HUDEP-2 (cell line): ENCODE data around the gene FHIT.
A peak's percentile ranks its signal among the peaks of the same experiment; 100 is the strongest.

Experiments used
- DNase-seq, 76 experiments: peaks; one replicate each; lab custom pipeline; 2025; ENCODE audit not compliant: unreplicated experiment in 76 of 76; lab: John Stamatoyannopoulos, UW

FHIT gene

DNA sequence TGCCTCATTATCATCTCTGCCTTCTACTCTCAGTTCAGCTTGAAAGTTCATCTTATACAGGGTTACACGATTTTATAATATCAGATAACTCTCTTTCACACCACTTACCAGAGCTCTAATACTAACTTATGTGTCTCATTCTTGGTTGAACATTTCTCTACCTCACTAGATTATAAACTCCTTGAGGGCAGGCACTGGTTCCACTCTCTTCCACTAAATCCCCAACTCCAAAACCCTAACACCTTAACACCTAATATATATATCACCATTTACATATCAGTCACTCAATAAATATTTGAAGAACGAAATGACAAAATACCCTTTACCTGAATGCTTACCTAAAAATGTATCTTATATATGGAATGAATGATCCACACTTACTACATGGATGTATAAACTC, 977.2 kb downstream of the FHIT start:
- DNase-seq, result no peak

DNA sequence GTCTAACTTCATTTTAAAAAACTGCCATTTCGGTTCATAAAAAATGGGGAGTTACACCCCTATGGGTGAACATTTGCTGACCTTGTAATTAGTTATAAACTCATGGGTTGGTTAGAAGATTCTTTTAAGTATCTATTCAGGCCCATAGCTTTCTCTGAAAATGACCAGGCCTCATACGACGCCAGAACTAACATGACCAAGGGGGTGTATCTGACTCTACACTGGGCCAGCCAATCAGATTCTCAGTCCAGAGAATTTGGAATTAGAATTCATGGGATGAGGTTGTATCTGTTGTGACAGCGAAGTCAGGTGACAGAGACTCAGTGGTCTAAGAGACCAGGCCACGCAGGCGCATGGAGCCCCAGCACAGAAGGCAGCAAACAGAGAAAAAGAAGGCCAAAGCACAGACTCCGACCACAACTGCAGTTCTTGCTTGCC, 981.4 kb downstream of the FHIT start:
- DNase-seq, result no peak

DNA sequence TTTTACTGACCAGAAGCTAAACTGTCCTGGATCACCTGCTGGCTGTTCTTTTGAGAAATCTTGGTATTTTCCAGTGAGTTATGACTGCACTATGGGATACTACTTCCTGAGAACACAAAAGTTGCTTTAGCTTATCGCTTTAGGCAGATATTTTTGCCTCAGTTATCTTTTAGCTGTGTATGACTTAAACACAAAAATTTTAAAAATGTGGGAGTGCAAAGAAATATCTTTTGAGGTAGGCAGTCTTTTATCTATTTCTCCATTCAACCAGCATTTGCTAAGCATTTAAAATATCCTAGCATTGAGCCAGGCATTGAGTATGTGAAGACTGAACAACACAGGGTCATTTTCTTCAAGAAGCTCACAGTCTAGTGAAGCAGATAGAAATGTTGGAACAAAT, 981.9 kb downstream of the FHIT start:
- DNase-seq, result no peak

DNA sequence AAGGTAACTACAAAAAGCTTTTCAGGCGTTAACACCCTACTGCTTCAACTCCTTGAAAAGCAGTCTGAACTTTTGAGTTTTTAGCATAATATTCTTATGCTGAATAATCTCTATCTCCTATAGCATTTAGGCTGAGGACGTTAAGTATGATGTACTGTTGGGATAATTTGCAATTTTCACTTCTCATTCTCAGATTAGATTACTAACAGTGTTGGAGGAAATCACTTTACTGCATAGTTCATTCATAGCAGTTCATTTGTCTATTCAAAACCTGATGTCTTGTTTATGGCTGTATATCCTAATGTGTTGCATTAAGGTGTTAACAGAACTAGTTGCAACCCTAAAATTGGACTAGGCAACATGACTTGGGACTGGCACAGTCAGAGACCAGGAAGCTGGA, 983.1 kb downstream of the FHIT start:
- DNase-seq, result no peak

DNA sequence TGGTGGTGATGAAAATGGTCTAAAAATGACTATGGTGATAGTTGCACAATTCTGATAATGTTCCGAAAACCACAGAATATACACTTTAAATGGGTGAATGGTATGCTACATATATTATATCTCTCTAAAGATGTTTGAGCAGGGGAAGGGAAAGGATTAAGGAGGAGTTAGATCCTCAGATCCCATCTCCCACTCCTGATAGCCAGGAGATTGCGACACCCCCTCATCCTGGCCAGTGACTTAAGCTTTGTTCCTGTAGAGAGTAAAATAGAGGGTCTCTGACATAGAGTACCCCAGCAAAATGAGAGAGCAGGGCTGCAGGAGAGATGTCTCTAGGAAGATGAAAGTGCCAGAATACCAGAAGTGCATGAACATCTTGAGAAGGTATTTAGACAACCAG, 984.8 kb downstream of the FHIT start:
- DNase-seq, result no peak

DNA sequence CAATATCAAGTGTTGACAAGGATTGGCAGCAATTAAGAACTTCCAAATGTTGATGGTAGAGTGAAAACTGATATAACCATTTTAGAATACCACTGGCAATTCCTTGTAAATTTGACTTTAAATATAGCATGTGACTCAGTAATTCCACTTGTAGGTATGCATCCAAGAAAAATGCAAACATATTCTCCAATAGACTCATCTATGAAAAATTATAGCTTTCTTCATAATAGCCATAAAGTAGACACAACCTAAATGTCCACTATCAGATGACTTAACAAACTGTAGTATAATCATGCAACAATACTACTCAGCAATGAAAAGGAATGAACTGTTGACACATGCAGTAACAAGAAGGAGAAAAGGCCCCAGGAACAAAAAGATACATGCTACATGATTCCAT, 988.1 kb downstream of the FHIT start:
- no peak for DNase-seq

DNA sequence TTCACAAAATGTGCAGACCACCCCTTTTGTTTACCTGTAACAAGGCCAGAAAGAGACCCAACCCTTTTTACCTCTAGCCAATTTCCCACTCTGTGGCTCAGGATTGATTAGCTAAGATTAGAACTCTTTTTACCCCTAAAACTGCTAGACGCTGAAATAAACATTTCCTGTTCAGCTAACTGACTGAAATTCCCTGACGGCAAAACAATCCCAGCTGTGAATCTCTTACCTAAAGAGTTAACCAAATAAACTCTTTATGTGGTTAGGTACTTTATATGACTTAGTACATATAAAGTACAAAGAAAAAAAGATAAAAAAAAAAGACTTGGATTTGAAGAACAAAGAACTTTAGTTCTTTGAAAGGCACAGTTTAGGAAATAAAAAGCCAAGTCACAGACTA, 988.7 kb downstream of the FHIT start:
- DNase-seq, result no peak

DNA sequence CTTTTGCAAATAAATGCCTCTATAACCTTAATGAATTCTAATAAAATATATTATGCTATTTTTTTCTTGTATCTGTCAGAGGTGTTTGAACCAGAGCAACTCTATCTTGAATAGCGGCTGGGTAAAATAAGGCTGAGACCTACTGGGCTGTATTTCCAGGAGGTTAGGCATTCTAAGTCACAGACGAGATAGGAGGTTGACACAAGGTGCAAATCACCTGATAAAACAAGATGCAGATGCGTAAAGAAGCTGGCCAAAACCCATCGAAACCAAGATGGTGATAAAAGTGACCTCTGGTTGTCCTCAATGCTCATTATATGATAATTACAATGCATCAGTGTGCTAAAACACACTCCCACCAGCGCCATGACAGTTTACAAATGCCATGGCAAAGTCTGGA, 990.7 kb downstream of the FHIT start:
- no peak for DNase-seq

DNA sequence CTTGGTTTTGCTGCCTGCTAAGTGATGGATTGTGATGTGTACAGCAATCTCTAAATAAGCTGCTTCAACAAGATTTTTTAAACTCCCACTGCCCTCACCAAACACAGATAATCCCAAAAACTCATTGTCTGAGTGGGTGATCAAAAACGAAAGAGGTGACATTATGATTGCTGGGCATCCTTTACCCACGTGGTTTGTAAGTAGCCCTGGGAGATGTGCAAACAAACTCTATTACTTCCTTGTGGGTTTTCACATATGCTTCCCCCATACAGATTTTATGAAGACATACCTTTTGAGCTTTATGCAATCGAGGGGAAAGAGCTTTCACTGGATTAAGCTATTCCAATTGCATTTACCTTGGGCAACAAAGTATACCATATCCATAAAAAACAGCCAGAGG, 1000.4 kb downstream of the FHIT start:
- no peak for DNase-seq

DNA sequence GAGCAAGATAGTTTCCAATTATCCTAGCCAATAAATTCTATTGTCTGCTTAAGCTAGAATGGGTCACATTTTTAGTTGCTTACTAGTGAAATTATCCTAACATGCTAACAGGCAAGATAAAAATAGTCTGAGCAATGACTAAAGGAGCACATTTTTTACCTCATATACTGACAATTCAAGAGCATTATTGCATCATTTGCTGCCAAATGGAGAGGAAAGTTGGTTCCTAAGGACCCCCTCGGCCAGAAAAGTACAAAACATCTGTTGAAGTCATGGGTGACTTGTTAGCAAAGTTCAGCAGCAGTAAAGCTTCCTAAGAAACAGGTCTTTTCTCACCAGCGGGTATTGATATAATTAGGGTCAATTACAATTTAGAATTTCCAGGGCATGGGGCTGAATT, 1001.0 kb downstream of the FHIT start:
- DNase-seq, result no peak

DNA sequence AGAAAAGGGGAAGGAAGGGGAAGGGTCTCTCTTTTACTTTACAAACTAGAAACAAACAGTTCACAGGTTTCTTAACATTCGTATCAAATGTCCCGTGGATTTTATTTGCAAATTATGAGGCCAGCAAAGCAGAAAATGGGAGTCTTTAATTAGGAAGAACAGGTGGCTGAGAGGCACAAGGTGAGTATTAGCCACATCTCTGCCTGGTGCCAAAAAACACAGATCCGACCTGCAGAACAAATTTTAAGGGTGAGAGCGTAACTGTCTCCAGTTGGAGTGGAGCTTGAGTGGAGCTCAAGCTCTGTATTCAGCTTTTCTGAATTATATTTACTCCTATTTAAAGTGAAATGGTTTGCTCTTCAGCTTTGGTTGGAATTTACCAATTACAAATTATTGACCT, 1004.9 kb downstream of the FHIT start:
- no peak for DNase-seq

DNA sequence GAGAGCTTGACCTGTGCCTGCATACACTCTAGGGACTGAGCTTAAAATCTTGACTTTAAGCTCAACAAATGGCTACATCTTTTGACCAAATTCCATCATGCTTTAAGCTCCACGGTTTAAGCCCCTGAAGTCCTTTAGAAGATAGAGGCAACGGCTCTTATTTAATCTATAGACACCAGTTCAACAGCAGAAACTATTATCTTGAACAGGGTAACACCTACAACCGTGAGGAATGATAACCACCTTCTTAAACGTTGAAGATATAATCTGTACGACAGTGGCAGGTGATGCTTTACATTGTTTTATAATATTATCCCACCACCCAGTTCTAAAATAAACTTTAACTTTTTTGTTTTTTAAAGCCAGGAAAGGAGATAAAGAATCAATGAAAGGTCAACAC, 1007.8 kb downstream of the FHIT start:
- DNase-seq, result peak in 13 of 76 experiments; percentile 2 to 71 (median 20)

DNA sequence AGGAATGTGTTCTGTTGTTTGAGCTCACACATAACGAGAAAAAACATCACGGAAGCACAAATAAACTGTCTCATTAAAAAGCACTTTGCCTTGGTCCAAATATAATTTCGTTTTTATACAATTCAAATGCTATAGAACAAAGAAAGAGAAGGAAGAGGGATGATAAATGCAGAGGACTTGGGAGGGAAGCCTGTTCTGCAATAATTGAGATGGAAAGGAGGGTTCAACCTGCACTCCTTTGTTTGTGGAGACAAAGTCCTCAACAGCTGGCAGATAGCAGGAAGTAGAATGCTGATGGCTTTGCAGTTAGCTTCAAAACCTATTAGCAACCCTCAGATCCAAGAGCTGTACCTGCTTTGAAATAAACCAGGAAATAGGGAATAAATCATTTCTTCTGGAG, 1010.8 kb downstream of the FHIT start:
- no peak for DNase-seq

DNA sequence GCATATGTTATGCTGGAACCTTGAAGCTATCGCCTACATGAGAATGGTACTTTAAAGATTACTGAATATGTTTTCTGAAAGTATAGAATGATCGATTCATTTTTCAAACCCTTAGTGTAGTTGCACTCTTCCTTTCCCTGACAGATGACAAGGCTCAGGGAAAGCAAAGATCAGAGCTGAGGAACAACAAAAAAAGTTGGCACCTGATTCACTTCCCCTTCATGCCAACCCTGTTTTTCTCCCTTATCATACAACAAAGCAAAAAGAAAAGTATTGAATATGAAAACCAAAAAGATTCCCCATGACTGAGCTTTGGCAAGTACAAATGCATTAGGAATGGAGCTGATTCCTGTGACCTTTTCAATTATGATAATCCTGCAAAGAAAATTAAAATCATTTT, 1012.7 kb downstream of the FHIT start:
- no peak for DNase-seq

DNA sequence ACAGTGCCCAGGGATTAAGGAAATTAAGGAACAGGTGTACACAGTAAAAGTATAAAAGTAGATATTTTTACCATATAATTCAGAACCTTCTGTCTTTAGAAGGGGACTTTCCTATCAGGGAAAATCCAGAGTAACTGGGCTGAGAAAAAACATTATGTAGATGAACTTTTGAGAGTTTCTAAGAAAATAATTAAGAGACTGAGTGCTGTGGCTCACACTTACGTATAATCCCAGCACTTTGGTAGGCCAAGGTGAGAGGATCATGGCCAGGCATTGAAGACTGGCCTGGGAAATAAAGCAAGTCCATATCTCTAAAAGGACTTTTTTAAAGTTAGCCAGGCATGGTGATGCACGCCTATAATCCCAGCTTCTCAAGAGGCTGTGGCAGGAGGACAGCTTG, 1021.8 kb downstream of the FHIT start:
- DNase-seq, result no peak

DNA sequence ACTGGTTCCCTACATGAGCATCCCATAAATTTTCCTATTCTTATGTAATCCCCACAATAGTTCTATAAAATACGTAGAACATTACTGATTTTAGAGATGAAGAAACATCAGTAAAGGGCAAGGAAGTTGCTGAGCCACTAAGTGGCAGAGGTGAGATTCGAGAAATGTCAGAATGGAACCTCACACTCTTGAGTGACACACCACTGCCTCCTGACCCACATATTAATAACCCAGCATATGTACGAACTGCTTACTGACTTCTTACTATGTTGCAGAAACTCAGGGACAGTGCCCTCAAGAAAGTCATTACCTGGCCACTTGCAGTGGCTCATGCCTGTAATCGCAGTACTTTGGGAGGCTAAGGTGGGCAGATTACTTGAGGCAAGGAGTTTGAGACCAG, 1022.4 kb downstream of the FHIT start:
- no peak for DNase-seq

DNA sequence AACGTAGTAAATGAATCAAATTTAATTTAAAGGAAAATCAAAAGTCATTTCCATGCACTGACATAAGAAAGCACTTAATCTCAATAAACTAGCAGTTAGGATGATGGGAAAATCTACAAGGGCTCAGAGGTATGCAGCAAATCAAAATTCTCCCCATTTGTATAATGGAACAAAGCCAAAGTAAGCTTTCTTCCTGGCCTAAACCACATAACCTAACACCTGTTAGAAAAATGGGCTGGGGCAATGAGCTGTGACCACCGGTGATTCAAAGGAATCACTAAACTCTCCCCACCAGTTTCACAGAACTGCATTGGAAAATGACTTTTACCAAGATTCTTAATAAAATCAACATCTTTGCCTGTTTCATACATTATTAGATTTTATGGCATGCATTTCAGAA, 1024.3 kb downstream of the FHIT start:
- DNase-seq, result no peak

DNA sequence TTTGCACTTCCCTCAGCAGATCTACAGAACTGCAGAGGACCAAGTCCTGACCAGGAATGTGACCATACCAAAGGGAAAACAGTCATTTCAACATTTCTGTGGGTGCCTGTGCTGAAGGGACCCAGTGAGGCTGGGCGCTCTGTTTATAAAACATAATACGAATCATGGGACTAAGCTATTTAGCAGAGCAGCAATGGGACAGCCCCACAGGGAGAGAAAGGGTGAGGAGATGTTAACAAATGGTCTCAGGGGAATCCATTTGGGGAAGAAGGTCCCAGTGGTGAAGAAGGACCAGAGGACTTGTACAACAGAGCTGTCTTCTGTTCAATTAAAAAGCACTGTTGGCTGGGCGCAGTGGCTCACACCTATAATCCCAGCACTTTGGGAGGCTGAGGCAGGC, 1025.4 kb downstream of the FHIT start:
- no peak for DNase-seq

DNA sequence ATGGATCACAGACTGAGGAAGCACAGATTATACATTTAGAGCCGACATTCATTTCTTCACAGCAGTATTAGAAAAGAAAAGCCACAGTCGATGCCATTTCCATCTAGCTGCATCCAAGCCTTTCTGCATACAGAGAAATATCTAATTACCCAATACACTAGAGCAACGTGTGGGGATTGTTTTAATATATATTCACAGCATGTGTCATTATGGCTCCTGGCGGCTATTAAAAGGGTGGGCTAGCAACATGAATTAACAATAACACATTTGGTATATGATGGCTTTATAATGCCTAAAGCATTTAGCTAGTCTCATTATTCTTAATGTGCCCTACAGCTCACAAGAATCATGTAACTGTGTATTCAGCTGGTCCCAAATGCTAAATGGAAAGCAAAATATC, 1030.5 kb downstream of the FHIT start:
- DNase-seq, result no peak

DNA sequence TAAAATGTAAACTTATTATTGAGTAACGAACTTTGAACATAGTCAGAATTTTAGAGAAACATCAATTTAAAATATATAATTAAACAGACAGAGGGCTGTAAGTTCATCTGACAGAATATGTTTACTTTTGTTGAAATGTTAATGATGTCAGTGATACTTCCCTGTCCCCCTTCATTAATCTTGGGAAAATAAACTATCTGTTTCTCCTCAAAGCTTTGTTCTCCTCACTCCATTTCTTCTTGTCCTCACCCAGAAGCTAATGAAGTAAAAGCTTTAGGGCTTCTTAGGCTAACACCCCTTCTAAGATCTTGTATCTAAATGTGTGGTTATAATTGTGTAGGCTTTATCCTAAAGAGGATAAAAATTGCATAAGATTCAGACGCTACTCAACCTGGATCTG, 1031.8 kb downstream of the FHIT start:
- DNase-seq, result no peak

DNA sequence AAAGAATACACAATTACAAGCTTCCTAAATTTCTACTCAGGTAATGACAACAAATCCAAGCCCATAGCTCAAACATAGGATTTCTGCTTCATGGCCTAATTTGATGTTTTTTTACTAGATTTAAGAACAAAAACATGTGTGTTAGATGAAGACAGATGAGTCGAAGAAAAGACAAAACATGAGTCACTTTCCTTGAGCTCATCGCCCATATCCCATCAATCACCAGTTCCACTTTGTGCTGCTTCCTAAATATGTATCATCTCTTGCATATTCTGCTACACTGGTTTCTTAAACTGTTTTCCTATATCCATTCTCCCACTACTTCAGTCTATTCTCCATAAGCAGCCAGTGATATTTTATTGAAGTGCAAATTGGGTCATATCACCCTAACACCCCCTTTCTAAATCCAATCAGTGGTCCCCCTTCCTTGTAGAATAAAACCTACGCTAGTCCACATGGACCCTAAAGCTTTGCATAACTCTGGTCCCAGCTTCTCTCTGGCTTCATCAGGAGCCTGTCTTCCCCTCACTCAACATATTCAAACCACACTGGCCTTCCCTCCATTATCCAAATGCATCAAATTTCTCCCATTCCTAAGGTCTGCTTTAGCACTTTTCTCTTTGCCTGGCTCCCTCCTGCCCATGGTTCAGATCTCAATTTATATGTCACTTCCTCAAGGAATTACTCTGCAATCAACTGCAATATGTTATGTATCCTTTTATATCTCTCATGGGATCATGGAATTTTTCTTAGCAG, 1033.9 kb downstream of the FHIT start:
- DNase-seq, result no peak

DNA sequence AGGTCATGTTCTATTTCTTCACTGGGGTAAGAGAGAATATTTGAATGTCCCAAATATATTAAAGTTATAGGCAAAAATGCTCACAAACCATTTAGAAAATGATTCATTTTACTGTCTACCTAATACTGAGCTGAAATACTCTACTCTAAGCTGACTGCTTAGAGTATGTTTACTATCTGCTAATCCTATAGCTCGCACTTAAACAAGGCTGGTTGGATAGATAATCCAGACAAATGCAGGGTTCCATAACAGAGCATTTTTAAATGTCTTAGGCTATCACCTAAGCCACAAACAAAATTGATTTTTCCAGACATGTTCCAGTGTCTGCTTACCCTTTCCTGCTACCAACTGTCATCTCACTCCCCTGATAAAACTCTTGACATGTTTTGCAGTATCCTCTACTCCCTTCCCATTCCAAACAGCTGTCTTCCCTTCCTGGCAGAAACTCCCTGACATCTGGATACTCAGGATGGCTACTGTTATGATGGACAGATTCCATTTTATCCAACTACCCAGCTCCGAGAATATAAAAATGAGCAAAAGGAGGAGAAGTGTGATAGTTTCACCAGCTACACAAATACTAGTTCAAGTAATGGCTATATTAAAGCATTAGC, 1034.7 kb downstream of the FHIT start:
- no peak for DNase-seq

DNA sequence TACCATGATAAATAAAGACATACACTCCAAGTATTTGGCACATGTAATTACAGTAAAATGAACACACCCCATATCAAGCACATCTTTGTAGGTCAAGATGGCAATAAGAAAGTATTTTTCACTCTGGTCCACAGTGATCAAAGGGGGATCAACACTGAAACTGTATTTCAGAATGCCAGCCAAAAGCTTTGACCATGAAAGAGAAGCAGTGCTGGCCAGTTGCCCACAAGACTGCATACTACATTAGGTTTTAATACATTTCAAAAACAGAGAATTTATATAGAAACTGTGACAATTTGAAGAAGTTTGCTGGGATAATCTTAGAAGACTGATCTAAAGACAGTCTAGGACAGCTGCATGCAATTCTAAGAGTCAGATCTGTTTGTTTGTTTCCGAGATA, 1035.3 kb downstream of the FHIT start:
- DNase-seq, result no peak
